K562 (cell line): ENCODE results near the gene GREB1. TPM values are rescaled to one million over a fixed set of nuclear protein-coding genes. Genes with fewer than 3 reads are reported as not detected.

Experiments
- CC2D1A ChIP-seq: fragments of 450-650 bp; IDR thresholded peaks from 2 replicates; pipeline ENCODE4 v1.6.1; 2017; ENCODE audit warnings: mild to moderate bottlenecking
- MYNN ChIP-seq, 2 experiments: sonication (generic); formaldehyde crosslinking in 1 of 2; IDR thresholded peaks; 2 replicates each; pipeline versions ENCODE4 v1.5.0 to v1.6.1; 2016 to 2020; ENCODE audit warnings: antibody characterized with exemption in 1 of 2, missing genetic modification reagents in 1 of 2
- POLR2AphosphoS5 ChIP-seq: IDR thresholded peaks from 2 replicates; pipeline ENCODE4 v1.6.1; 2011; ENCODE audit warnings: mild to moderate bottlenecking, low read depth, low read length, moderate library complexity; ENCODE audit not compliant: control insufficient read depth, insufficient read depth
- RHOXF2B ChIP-seq: fragments of 250-450 bp; sonication (Bioruptor Pico); conservative IDR thresholded peaks from 2 replicates; pipeline ENCODE4 v1.5.1; 2021
- VEZF1 ChIP-seq: fragments of 200-800 bp; sonication (Bioruptor generic); IDR thresholded peaks from 2 replicates; pipeline ENCODE4 v1.6.1; 2017; ENCODE audit warnings: missing genetic modification characterization, missing compliant biosample characterization
- ZNF436 ChIP-seq: fragments of 250-450, 450-650 bp; sonication (Bioruptor Pico); formaldehyde crosslinking; IDR thresholded peaks from 2 replicates; pipeline ENCODE4 v1.7.0; 2020; ENCODE audit warnings: mild to moderate bottlenecking
- polyA plus RNA-seq, 8 experiments: library from polyadenylated mRNA; depleted of rRNA in 4 of 8; stranded (reverse) in 5 of 8; unstranded in 3 of 8; fragments of >200 nt; fragmentation: Nextera tagmentation in 2 of 8; fragmentation: Illumina TruSeq in 1 of 8; extraction: Ambion mirVana in 2 of 8; extraction: Trizol in 1 of 8; gene quantifications; 2 replicates each; pipeline versions ENCODE4 v1.2.1 to v1.2.3, GENCODE V29; 2011 to 2014; ENCODE audit warnings: inconsistent platforms in 1 of 8, missing spikeins in 1 of 8
- total RNA-seq, 7 experiments: library from RNA; depleted of rRNA in 6 of 7; stranded (reverse); fragments of >200 nt in 6 of 7; fragmentation: Illumina TruSeq in 2 of 7; extraction: Trizol in 2 of 7; gene quantifications; 2 replicates each; pipeline versions ENCODE4 v1.2.1 to v1.2.3, GENCODE V29; 2011 to 2021; ENCODE audit warnings: low replicate concordance in 1 of 7
- TF ChIP-seq, protein P1 (sequence below): sonication (generic); formaldehyde crosslinking; IDR thresholded peaks from 2 replicates; pipeline ENCODE4 v1.8.0; 2023; ENCODE audit warnings: missing genetic modification reagents, mild to moderate bottlenecking, borderline replicate concordance

GREB1 gene
- total and polyA plus RNA-seq, 9 of the 15 experiments (the other 6 are each of a cell fraction or from before 2014, with no cell fraction given): 0.04 to 0.86 (median 0.10) TPM; not detected in 1

DNA sequence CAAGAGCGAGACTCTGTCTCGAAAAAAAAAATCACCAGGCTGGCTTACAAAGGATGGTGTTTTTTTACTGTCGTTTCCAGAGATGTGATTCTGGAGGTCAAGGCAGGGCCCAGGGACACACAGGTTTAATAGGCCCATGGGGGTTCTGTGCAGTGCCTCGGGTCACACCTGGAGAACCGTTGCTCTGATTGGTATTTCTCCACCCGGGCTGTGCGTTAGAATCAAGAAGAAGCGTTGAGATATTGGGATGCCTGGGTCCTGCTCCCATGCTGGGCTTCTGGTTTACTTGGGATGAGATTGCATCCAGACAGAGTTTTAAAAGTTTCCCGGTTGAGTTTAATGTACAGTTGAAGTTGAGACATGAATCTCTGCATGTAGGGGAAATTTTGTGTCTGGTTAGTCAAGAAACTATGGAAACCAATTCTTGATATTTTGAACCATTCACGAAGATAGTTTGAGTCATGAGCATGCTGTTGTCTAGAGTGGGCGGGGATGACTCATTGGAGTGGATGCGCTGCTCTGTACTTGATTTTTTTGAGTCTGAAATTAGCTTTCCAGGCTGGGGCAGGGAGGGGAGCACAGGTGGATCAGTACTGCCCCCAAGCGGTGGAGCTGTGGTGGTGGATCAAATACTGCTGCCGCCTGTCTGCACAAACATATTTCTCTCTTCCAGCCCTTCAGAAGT is 50.1 kb downstream of the GREB1 start (continued):
- TF ChIP-seq POLR2AphosphoS5: no peak
- TF ChIP-seq RHOXF2B (CRISPR knock-in tag): no peak
- TF ChIP-seq ZNF436 (CRISPR knock-in tag): no peak
- TF ChIP-seq, protein P1, sequence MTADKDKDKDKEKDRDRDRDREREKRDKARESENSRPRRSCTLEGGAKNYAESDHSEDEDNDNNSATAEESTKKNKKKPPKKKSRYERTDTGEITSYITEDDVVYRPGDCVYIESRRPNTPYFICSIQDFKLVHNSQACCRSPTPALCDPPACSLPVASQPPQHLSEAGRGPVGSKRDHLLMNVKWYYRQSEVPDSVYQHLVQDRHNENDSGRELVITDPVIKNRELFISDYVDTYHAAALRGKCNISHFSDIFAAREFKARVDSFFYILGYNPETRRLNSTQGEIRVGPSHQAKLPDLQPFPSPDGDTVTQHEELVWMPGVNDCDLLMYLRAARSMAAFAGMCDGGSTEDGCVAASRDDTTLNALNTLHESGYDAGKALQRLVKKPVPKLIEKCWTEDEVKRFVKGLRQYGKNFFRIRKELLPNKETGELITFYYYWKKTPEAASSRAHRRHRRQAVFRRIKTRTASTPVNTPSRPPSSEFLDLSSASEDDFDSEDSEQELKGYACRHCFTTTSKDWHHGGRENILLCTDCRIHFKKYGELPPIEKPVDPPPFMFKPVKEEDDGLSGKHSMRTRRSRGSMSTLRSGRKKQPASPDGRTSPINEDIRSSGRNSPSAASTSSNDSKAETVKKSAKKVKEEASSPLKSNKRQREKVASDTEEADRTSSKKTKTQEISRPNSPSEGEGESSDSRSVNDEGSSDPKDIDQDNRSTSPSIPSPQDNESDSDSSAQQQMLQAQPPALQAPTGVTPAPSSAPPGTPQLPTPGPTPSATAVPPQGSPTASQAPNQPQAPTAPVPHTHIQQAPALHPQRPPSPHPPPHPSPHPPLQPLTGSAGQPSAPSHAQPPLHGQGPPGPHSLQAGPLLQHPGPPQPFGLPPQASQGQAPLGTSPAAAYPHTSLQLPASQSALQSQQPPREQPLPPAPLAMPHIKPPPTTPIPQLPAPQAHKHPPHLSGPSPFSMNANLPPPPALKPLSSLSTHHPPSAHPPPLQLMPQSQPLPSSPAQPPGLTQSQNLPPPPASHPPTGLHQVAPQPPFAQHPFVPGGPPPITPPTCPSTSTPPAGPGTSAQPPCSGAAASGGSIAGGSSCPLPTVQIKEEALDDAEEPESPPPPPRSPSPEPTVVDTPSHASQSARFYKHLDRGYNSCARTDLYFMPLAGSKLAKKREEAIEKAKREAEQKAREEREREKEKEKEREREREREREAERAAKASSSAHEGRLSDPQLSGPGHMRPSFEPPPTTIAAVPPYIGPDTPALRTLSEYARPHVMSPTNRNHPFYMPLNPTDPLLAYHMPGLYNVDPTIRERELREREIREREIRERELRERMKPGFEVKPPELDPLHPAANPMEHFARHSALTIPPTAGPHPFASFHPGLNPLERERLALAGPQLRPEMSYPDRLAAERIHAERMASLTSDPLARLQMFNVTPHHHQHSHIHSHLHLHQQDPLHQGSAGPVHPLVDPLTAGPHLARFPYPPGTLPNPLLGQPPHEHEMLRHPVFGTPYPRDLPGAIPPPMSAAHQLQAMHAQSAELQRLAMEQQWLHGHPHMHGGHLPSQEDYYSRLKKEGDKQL: no peak
- 0 out of 2 replicates have a peak, but pooled peaks have one; percentile 33 for TF ChIP-seq CC2D1A
- no peak for TF ChIP-seq VEZF1
- no peak for TF ChIP-seq MYNN (IDR thresholded peaks at IDR 0.05)
- no peak for TF ChIP-seq MYNN (CRISPR knock-in tag; IDR thresholded peaks at IDR 0.05)
- TF ChIP-seq, all 486 proteins: peak for 36
